ENCODE data around the gene TSPY8. TPM values are rescaled to one million over a fixed set of nuclear protein-coding genes. Genes with fewer than 3 reads are reported as not detected.
"Not testable (repeated sequence)": the region's sequence is repeated elsewhere in the genome, so short reads cannot be mapped to it uniquely, and the experiment has no call there.

Gene TSPY8
- total RNA-seq, result not detected
- not detected for polyA plus RNA-seq
- long read RNA-seq, donor 1, result 0 reads
- long read RNA-seq, donor 2, result 0 reads

GRCh38 chrY:9357497-9357896 is at the start of gene TSPY8:
TSPY8 (plus strand) TSS chrY:9357797; CDS start chrY:9357843, 46 bp downstream.
- H3K27me3 ChIP-seq (replicated peaks in 1 of 7); intact Hi-C loops (cut with DNase I; ENCODE audit: low total_unique reads); DNase-seq; H3K27ac ChIP-seq; H3K4me1 ChIP-seq; H3K4me3 ChIP-seq; H3K9me3 ChIP-seq; H3K36me3 ChIP-seq: not testable (repeated sequence)
- 87% methylated on average over 11 of the region's 25 CpGs; no CpG with 5 or more reads in 4 of the 5 donors for WGBS, 5 donors

GRCh38 chrY:9320996-9321395 is 36.6 kb upstream of the TSPY8 start:
- no peak for DNase-seq
- 62 to 68% (median 65%) methylated on average over 7 of the region's 7 CpGs; no CpG with 5 or more reads in 2 of the 5 donors for WGBS, 5 donors
- Histone ChIP-seq H3K4me1 (no peaks in the 10 kb centered on the region), H3K27me3 (replicated peaks in 1 of 7) (no peaks in the 10 kb centered on the region), H3K4me3 (no peak overlapping the region), H3K9me3 (no peaks in the 10 kb centered on the region), H3K36me3 (no peaks in the 10 kb centered on the region), H3K27ac (no peak overlapping the region)
- TF ChIP-seq CTCF (IDR thresholded peaks at IDR 0.05 in 8 of 11, conservative IDR thresholded peaks at IDR 0.05 in 3 of 11), result no peak
- TF ChIP-seq POLR2AphosphoS5 (IDR thresholded peaks at IDR 0.05), result no peak
- no peak for TF ChIP-seq POLR2A (IDR thresholded peaks at IDR 0.05)
- intact Hi-C loops (cut with DNase I; ENCODE audit: low total_unique reads), result no loop called here

- intact Hi-C loops (cut with DNase I; ENCODE audit: low total_unique reads); H3K27me3 ChIP-seq (replicated peaks in 1 of 7); DNase-seq; H3K27ac ChIP-seq; H3K36me3 ChIP-seq; H3K9me3 ChIP-seq; H3K4me1 ChIP-seq; H3K4me3 ChIP-seq: not testable (repeated sequence)
- 80 to 92% (median 88%) methylated on average over 1 to 11 of the region's 26 CpGs; no CpG with 5 or more reads in 2 of the 5 donors for WGBS, 5 donors
These were observed 20.4 kb upstream of the TSPY8 start, which contains the start of gene TSPY4 for GRCh38 chrY:9337164-9337563. TSPY4 (plus strand) TSS chrY:9337464; CDS start chrY:9337510, 46 bp downstream.

- H3K27me3 ChIP-seq (replicated peaks in 1 of 7); H3K4me3 ChIP-seq; H3K4me1 ChIP-seq; DNase-seq; H3K9me3 ChIP-seq; H3K27ac ChIP-seq; H3K36me3 ChIP-seq; intact Hi-C loops (cut with DNase I; ENCODE audit: low total_unique reads): not testable (repeated sequence)
- WGBS, 5 donors, result 83 to 91% methylated on average over 12 to 13 of the region's 26 CpGs; no CpG with 5 or more reads in 3 of the 5 donors
These were observed 38.9 kb downstream of the TSPY8 start for GRCh38 chrY:9396527-9396926.

GRCh38 chrY:9398121-9398520 is 40.5 kb downstream of the TSPY8 start, which contains the start of gene TSPY3:
TSPY3 (plus strand) TSS chrY:9398421; CDS start chrY:9398467, 46 bp downstream.
- H3K4me1 ChIP-seq; H3K27me3 ChIP-seq (replicated peaks in 1 of 7); intact Hi-C loops (cut with DNase I; ENCODE audit: low total_unique reads); H3K27ac ChIP-seq; H3K36me3 ChIP-seq; H3K9me3 ChIP-seq; DNase-seq; H3K4me3 ChIP-seq: not testable (repeated sequence)
- WGBS, 5 donors, result no CpG with 5 or more reads among the region's 26 CpGs

Small RNAs within 50 kb of the gene (small RNA-seq; reads per million reads assigned to genes)
- gene AC006158.1, result 0 reads per million in 4 donors

Other genes starting within 250 kb of the TSPY8 start
- not detected for gene TSPY4, start 20.3 kb upstream of the TSPY8 start, total RNA-seq
- gene TSPY4, start 20.3 kb upstream of the TSPY8 start, polyA plus RNA-seq, result not detected
- gene TSPY3, start 40.6 kb downstream of the TSPY8 start, total RNA-seq, result not detected
- not detected for gene TSPY3, start 40.6 kb downstream of the TSPY8 start, polyA plus RNA-seq
- not detected for gene TSPY1, start 109.2 kb downstream of the TSPY8 start, total RNA-seq
- not detected for gene TSPY1, start 109.2 kb downstream of the TSPY8 start, polyA plus RNA-seq
- not detected for gene TSPY9, start 129.5 kb downstream of the TSPY8 start, total RNA-seq
- not detected for gene TSPY9, start 129.5 kb downstream of the TSPY8 start, polyA plus RNA-seq
- not detected for gene TSPY10, start 170.1 kb downstream of the TSPY8 start, total RNA-seq
- gene TSPY10, start 170.1 kb downstream of the TSPY8 start, polyA plus RNA-seq, result not detected